HUES6 (cell line): ENCODE measurements around the gene KRT83.
"Not testable (repeated sequence)": the region's sequence is repeated elsewhere in the genome, so short reads cannot be mapped to it uniquely, and the experiment has no call there.

ENCODE experiments used
- H3K27ac ChIP-seq: 2 replicates; pipeline ENCODE4 v1.7.0; 2013; ENCODE audit warnings: low read depth, mild to moderate bottlenecking, low read length, inconsistent platforms
- H3K27me3 ChIP-seq: 2 replicates; pipeline ENCODE4 v1.6.1; 2013; ENCODE audit warnings: low read length; ENCODE audit not compliant: control insufficient read depth, insufficient read depth
- H3K36me3 ChIP-seq: 2 replicates; pipeline ENCODE4 v1.6.1; 2013; ENCODE audit warnings: low read length; ENCODE audit not compliant: control insufficient read depth, insufficient read depth
- H3K4me1 ChIP-seq: 2 replicates; pipeline ENCODE4 v1.6.1; 2013; ENCODE audit warnings: low read length; ENCODE audit not compliant: control insufficient read depth, insufficient read depth
- H3K4me3 ChIP-seq: 2 replicates; pipeline ENCODE4 v1.5.1; 2013; ENCODE audit warnings: low read depth, low read length
- H3K9ac ChIP-seq: one replicate; pipeline ENCODE4 v1.6.1; 2013; ENCODE audit warnings: mild to moderate bottlenecking, low read length
- H3K9me3 ChIP-seq: 2 replicates; pipeline ENCODE4 v1.6.1; 2013; ENCODE audit warnings: low read depth, low read length; ENCODE audit not compliant: control insufficient read depth, insufficient read depth

KRT83 gene

DNA sequence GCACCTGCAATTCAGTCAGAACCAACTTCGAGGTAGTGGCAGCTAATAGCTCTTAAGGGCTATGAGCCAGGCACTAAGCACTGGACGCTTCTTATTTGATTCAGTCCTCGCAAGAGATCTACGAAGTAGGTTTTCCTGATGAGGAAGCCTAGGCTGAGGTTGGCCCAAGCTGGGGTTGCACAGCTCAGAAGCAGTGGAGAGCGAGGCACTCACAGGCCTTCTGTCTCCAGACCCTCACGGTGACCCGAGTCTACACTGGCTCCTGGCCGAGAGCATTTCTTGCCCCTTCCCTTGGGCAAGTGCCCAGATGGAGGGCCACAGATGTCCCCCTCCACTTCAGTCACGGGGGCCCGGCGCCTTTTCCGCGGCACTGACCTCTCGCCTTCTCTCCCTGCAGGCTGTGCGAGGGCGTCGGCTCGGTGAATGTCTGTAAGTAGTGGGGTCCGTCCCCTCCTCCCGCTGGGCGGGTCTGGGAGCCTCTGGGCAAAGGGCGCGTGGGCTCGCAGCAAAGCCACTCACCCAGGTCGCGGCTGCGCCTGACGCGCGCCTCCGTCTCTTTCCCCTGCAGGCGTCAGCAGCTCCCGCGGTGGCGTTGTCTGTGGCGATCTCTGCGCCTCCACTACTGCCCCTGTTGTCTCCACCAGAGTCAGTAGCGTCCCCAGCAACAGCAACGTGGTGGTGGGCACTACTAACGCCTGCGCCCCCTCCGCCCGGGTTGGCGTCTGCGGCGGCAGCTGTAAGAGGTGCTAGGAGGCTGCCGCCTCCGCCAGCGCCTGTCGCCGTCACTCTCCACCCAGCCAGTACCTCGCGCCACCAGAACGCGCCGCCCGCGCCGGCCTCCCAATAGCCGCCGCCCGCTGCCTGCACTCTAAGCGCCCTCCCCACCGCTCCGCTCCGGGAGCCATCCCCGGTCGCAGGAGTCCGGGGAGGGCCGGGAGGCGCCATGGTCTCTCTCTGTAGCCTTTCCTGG lies 13.1 kb downstream of the KRT83 start:
- no peak overlapping the region for H3K27ac ChIP-seq
- H3K27me3 ChIP-seq = peaks cover 75% of the 10 kb centered on the region
- H3K4me3 ChIP-seq = peak overlapping the region; percentile 79
- H3K9ac ChIP-seq = peak overlapping the region; percentile 25
- H3K4me1 ChIP-seq = peaks cover 9% of the 10 kb centered on the region
- no peaks in the 10 kb centered on the region for H3K36me3 ChIP-seq
- no peaks in the 10 kb centered on the region for H3K9me3 ChIP-seq

DNA sequence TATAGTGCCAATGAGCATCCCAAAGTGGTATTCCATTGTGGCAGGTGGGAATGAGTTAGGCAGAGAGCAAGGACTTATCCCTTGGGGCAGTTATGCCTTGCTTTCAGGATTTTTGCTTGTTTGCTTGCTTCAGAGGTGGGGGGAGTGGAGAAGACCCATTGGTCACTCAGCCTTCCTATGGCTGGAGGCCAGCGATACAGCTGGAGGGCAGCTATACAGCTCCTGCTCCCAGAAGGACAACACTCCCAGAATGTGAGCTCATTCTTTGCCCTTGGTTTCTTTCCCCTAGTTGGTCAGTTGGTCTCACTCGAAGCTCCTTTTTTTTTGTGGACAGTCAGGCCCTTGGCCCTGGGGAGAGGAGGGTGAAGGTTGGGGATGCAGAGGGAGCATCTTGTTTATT lies 14.5 kb downstream of the KRT83 start:
- Histone ChIP-seq H3K27ac (no peak overlapping the region), H3K27me3 (peaks cover 62% of the 10 kb centered on the region), H3K9me3 (no peaks in the 10 kb centered on the region), H3K4me1 (peaks cover 9% of the 10 kb centered on the region), H3K9ac (no peak overlapping the region), H3K4me3 (no peak overlapping the region), H3K36me3 (no peaks in the 10 kb centered on the region)

DNA sequence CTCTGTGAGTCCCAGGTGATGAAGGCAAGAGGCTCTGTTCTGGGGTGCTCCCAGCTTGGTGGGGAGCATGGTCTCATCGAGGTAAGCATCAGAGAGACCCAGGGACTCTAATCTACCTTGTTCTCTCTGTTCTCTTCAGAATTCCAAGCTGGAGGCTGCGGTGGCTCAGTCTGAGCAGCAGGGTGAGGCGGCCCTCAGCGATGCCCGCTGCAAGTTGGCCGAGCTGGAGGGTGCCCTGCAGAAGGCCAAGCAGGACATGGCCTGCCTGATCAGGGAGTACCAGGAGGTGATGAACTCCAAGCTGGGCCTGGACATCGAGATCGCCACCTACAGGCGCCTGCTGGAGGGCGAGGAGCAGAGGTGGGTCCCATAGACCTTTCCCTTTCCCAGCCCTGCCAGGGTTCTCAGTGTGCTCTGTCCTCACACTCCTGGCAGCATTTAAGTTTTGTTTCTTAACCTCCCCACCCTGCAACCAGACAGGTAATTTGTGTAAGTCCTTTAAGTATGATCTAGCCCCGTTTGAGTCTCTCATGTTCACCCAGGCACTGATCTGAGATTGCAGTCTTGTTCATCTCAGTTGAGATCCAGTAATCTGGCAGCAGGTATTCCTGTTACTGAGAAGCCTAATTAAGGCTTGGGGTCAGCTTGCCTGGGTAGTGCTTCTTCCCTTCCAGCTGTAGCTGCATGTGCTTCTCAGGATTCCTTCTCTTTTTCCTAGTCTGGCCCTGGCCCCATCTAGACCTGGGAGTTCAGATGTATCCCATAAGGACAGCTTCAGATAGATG lies 15.1 kb downstream of the KRT83 start:
- H3K4me1 ChIP-seq = peaks cover 11% of the 10 kb centered on the region
- H3K36me3 ChIP-seq = no peaks in the 10 kb centered on the region
- H3K9me3 ChIP-seq = no peaks in the 10 kb centered on the region
- H3K4me3 ChIP-seq = no peak overlapping the region
- no peak overlapping the region for H3K9ac ChIP-seq
- H3K27me3 ChIP-seq = peaks cover 56% of the 10 kb centered on the region
- no peak overlapping the region for H3K27ac ChIP-seq

DNA sequence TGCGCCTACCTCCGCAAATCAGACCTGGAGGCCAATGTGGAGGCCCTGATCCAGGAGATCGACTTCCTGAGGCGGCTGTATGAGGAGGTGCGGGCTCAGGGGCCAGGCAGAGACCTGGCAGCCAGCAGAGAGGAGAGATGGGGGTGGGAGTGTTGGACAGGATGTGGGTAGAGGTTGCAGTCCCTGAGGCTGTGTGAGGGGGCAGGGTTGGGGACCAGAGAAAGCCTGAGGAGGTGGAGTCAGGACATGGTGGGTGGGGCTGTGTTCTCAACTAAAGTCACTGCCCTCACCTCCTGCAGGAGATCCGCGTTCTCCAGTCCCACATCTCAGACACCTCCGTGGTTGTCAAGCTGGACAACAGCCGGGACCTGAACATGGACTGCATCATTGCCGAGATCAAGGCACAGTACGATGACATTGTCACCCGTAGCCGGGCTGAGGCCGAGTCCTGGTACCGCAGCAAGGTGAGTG lies 16.2 kb downstream of the KRT83 start:
- not testable (repeated sequence) for H3K9ac ChIP-seq, H3K27ac ChIP-seq, H3K36me3 ChIP-seq, H3K4me3 ChIP-seq, H3K9me3 ChIP-seq
- H3K27me3 ChIP-seq = peaks cover 44% of the 10 kb centered on the region
- peaks cover 11% of the 10 kb centered on the region for H3K4me1 ChIP-seq

DNA sequence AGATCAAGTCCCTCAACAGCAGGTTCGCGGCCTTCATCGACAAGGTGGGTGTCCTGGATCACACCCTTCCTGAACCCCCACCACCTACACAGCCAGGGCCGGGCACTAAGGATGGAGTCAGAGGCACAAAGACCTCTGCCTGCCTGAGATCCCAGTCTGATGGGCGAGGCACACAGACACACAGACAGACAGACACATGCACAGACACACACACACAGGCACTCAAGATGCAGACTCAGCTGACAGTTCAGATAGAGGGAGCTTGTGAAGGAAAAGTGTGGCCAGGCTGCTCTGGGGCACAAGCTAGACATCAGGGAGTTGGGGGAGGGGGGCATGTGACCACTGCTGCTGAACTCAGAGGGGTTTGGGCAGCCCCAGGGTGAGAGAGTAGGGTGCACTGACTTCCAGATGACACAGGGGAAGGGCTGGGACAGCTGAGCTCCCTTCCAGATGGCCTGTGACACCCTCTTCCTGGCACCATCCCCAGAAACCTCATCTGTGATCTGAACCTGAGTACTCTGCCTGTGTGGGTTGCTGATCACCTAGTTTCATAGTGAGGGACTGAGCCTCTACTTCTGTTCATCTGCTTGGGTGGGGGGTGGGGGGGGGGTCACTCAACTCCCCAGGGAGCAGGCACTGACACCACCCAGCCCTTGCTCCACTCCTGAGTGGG lies 18.8 kb downstream of the KRT83 start:
- not testable (repeated sequence) for H3K9ac ChIP-seq, H3K4me3 ChIP-seq

DNA sequence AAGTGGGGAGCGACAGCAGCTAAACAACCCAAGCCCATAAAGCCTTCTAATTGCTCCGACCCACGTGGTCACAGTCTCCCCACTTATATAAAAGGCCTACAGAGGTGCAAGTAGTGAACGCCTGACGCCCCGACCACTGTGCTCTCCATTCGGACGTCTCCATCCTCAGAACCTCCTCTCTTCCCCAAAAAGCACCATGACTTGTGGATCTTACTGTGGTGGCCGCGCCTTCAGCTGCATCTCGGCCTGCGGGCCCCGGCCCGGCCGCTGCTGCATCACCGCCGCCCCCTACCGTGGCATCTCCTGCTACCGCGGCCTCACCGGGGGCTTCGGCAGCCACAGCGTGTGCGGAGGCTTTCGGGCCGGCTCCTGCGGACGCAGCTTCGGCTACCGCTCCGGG lies 19.5 kb downstream of the KRT83 start:
- not testable (repeated sequence) for H3K36me3 ChIP-seq, H3K9ac ChIP-seq, H3K27ac ChIP-seq, H3K4me1 ChIP-seq, H3K9me3 ChIP-seq, H3K4me3 ChIP-seq
- H3K27me3 ChIP-seq = peaks cover 29% of the 10 kb centered on the region

More for the DNA sequence above, 18.8 kb downstream of the KRT83 start:
- peaks cover 29% of the 10 kb centered on the region for H3K27me3 ChIP-seq
- H3K36me3 ChIP-seq, H3K9me3 ChIP-seq, H3K4me1 ChIP-seq, H3K27ac ChIP-seq: not testable (repeated sequence)

DNA sequence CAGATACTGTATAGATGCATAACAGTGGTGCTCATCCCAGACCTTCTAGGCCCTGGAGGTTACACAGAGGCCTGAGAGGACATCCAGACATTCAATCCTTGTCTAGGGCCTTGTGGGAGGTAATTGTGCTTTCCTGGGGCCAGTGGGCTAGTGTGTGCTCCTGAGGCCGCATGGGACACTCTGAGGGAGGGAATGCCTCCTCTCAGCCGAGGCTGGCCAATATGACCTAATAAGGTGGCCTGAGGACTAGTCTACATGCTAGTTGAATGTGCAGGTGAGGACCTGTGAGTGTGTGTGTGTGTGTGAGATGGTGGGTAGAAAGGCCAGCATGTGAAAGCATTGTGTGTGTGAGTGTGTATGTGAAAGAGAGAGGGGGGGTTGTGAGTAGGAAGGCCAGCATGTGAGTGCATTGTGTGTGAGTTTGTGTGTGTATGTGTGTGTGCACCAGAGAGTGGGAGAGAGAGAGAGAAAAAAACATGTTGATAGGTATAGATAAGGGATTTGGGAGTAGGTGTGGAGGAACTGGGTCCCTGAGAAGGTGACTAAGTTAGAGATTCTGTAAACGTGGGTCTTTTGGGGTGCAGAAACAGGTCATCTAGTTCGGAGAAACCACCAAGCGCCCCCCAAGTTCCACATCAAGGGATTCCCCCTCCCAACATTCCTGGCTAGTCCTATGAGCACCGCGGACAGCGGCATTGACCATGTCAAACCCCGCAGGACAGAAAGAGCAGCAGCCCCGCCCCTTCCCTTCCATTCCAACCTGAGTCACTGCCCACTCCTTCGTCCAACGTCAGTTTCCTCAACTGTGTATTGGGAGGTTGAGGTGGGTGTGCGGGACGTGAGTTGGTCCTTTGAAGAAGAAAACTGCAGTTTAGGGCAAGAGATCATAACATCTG lies 20.2 kb downstream of the KRT83 start:
- no peak overlapping the region for H3K9ac ChIP-seq
- no peaks in the 10 kb centered on the region for H3K9me3 ChIP-seq
- H3K36me3 ChIP-seq = no peaks in the 10 kb centered on the region
- no peak overlapping the region for H3K4me3 ChIP-seq
- no peak overlapping the region for H3K27ac ChIP-seq
- H3K4me1 ChIP-seq = 0 out of 2 replicates have a peak, but pooled peaks cover 2% of the 10 kb centered on the region
- peaks cover 28% of the 10 kb centered on the region for H3K27me3 ChIP-seq

DNA sequence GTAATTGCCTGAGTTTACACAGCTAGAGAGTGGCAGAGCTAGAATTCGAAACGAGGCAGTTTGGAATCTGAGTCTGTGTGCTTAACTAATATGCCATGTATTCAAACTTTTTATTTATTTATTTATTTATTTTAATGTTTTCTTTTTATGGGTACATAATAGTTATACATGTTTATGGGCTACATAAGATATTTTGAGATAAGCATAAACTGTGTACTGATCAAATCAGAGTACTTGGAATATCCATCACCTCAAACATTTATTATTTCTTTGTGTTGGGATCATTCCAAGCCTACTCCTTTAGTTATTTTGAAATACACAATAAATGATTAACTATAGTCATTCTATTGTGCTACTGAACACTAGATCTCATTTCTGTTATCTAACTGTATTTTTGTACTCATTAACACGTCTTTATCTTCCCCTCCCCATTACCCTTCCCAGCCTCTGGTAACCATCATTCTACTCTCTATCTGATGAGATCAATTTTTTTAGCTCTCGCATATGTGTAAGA lies 22.5 kb downstream of the KRT83 start:
- Histone ChIP-seq H3K4me1 (0 out of 2 replicates have a peak, but pooled peaks cover 2% of the 10 kb centered on the region), H3K9me3 (no peaks in the 10 kb centered on the region), H3K9ac (no peak overlapping the region), H3K27ac (no peak overlapping the region), H3K36me3 (no peaks in the 10 kb centered on the region), H3K4me3 (no peak overlapping the region), H3K27me3 (peaks cover 30% of the 10 kb centered on the region)

DNA sequence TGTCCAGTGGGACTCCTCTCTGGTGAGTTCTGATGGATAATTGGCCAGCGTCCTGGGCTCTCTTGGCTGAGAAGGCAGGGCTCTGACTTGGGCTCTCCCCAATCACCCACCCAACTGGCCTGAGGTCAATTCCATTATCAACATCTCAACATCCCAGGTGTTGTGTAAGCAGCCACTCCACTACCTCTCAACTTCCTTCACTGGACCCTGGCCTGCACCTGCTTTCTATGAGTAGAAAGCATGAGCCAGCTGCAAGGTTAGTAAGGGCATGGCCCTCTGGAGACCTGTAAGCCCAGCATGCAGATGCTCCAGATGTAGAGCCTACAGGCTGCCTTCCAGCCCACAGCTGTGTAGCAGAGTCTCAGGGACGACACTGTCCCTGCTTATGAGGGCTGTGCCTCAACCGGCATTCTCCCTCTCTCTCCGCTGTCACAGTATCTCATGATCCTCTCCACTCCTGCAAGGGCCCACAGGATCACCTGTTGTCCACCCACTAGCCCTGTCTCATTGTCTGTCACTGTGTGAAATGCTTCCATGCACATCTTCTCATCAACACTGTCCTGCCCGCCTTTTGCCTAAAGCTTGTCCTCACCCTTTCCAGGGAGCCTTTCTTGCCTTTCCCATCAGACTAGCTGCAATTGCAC lies 24.5 kb downstream of the KRT83 start:
- Histone ChIP-seq H3K36me3 (no peaks in the 10 kb centered on the region), H3K9ac (no peak overlapping the region), H3K27me3 (peaks cover 32% of the 10 kb centered on the region), H3K4me3 (no peak overlapping the region), H3K9me3 (no peaks in the 10 kb centered on the region), H3K27ac (no peak overlapping the region), H3K4me1 (0 out of 2 replicates have a peak, but pooled peaks cover 2% of the 10 kb centered on the region)
